ENCODE measurements around the gene DYRK3. TPM values are rescaled to one million over a fixed set of nuclear protein-coding genes. Genes with fewer than 3 reads are reported as not detected.

Gene DYRK3
- total and polyA plus RNA-seq, 9 of the 15 experiments (the other 6 are each of a cell fraction or from before 2014, with no cell fraction given): 4.5 to 33.7 (median 25.7) TPM

DNA sequence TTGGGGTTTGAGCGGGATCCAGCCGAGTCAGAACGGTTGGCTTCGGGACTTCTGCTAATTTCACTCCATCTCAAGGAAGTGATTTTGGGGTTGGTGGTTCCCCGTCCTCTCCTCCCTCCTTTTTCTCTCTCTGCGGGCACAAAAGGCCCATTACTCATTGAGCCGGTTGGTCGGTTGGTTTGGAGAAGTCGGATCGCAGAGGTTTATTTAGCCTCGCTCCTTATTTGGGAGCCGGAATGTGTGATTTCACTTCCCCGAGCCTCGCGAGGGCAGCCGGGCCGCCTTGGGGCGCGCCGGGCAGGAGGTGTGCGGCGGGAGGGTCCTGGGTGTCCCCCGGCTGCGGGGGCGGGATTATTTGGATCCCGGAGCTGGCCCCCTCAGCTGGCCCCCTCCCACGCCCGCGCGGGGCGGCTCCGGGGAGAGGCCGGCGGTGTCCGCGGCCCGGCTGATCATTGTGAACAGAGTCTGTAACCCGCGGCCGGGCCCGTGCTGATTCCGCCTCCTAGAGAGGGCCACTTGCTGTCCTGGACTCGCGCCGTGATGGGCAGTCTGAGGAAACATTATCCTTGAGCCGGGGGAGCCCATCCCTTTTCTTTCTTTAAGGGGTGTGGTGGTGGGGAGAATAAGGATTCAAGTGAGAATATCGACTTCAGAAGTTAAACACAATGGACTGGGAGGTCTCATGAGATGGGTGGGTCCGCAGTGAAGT, 50.6 kb downstream of the DYRK3 start (continued):
- TF ChIP-seq PYGO2 (tag; IDR thresholded peaks at IDR 0.05) (no peak), ZBTB7A (IDR thresholded peaks at IDR 0.05; ENCODE audit: borderline replicate concordance, control insufficient read depth, low read depth, low read length) (peak; percentile 82; the same call in 1 of the 2 replicates), RB1 (IDR thresholded peaks at IDR 0.05; ENCODE audit: low read depth) (peak; percentile 19; the same call in 1 of the 2 replicates), PTRF (tag; IDR thresholded peaks at IDR 0.05) (no peak), ZNF707 (CRISPR knock-in tag; conservative IDR thresholded peaks at IDR 0.05) (no peak), ZBTB8A (IDR thresholded peaks at IDR 0.05; ENCODE audit: partially characterized antibody) (no peak), GATAD2A (IDR thresholded peaks at IDR 0.05) (no peak), MCM5 (IDR thresholded peaks at IDR 0.05; ENCODE audit: low read depth) (no peak), MECOM (CRISPR knock-in tag; IDR thresholded peaks at IDR 0.05) (no peak), CCNT2 (IDR thresholded peaks at IDR 0.05; ENCODE audit: borderline replicate concordance, extremely low read depth, insufficient read length, low read depth, low read length) (no peak), BRCA1 (IDR thresholded peaks at IDR 0.05) (no peak), BRCA1 (CRISPR knock-in tag; IDR thresholded peaks at IDR 0.05) (no peak), TAF1 (IDR thresholded peaks at IDR 0.05; ENCODE audit: control insufficient read depth, extremely low read depth, insufficient read depth, low read length, severe bottlenecking) (peak; percentile 22), HNRNPL (IDR thresholded peaks at IDR 0.05; ENCODE audit: low read depth, low read length) (no peak), CHD1 (IDR thresholded peaks at IDR 0.05; ENCODE audit: low read length) (peak; percentile 90), FOXP4 (CRISPR knock-in tag; IDR thresholded peaks at IDR 0.05; ENCODE audit: borderline replicate concordance) (no peak)
- TF ChIP-seq, protein P1, sequence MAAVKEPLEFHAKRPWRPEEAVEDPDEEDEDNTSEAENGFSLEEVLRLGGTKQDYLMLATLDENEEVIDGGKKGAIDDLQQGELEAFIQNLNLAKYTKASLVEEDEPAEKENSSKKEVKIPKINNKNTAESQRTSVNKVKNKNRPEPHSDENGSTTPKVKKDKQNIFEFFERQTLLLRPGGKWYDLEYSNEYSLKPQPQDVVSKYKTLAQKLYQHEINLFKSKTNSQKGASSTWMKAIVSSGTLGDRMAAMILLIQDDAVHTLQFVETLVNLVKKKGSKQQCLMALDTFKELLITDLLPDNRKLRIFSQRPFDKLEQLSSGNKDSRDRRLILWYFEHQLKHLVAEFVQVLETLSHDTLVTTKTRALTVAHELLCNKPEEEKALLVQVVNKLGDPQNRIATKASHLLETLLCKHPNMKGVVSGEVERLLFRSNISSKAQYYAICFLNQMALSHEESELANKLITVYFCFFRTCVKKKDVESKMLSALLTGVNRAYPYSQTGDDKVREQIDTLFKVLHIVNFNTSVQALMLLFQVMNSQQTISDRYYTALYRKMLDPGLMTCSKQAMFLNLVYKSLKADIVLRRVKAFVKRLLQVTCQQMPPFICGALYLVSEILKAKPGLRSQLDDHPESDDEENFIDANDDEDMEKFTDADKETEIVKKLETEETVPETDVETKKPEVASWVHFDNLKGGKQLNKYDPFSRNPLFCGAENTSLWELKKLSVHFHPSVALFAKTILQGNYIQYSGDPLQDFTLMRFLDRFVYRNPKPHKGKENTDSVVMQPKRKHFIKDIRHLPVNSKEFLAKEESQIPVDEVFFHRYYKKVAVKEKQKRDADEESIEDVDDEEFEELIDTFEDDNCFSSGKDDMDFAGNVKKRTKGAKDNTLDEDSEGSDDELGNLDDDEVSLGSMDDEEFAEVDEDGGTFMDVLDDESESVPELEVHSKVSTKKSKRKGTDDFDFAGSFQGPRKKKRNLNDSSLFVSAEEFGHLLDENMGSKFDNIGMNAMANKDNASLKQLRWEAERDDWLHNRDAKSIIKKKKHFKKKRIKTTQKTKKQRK (IDR thresholded peaks at IDR 0.05; ENCODE audit: borderline replicate concordance, low read depth, low read length): no peak
- TF ChIP-seq, protein P2, sequence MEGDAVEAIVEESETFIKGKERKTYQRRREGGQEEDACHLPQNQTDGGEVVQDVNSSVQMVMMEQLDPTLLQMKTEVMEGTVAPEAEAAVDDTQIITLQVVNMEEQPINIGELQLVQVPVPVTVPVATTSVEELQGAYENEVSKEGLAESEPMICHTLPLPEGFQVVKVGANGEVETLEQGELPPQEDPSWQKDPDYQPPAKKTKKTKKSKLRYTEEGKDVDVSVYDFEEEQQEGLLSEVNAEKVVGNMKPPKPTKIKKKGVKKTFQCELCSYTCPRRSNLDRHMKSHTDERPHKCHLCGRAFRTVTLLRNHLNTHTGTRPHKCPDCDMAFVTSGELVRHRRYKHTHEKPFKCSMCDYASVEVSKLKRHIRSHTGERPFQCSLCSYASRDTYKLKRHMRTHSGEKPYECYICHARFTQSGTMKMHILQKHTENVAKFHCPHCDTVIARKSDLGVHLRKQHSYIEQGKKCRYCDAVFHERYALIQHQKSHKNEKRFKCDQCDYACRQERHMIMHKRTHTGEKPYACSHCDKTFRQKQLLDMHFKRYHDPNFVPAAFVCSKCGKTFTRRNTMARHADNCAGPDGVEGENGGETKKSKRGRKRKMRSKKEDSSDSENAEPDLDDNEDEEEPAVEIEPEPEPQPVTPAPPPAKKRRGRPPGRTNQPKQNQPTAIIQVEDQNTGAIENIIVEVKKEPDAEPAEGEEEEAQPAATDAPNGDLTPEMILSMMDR (IDR thresholded peaks at IDR 0.05 in 2 of 3, conservative IDR thresholded peaks at IDR 0.05 in 1 of 3; ENCODE audit: insufficient read depth in 2 of 3, low read depth in 1 of 3, low read length in 3 of 3): no peak
